OCI-LY7 (cell line): Measurements from ENCODE around the gene S1PR5. TPM values are rescaled to one million over a fixed set of nuclear protein-coding genes. Genes with fewer than 3 reads are reported as not detected.
"Not testable (repeated sequence)": the region's sequence is repeated elsewhere in the genome, so short reads cannot be mapped to it uniquely, and the experiment has no call there.

Experiments
- BruUV-seq: library from RNA; stranded (reverse); fragments of 400-500 nt; replicated peaks from 2 replicates; lab custom pipeline; 2021; lab: Mats Ljungman, UMichigan
- CTCF ChIA-PET: fragments of 300-600 bp; sonication (Branson Sonifier 250); formaldehyde crosslinking; loops from one replicate; lab custom pipeline; 2022; ENCODE audit warnings: antibody characterized with exemption; ENCODE audit not compliant: unreplicated experiment; lab: Charles Lee
- POLR2A ChIA-PET: fragments of 300-600 bp; sonication (Branson Sonifier 250); formaldehyde crosslinking; loops from one replicate; lab custom pipeline; 2022; ENCODE audit warnings: antibody characterized with exemption; lab: Charles Lee
- DNase-seq: peaks from one replicate; pipeline ENCODE4 v3.0.0-alpha.2; 2015; ENCODE audit warnings: low spot score
- H2AFZ ChIP-seq: fragments of 200-600 bp; sonication (generic), shearing (Covaris generic); 2 replicates; pipeline ENCODE4 v1.6.1; 2014; ENCODE audit warnings: mild to moderate bottlenecking, antibody characterized with exemption, low read length, moderate library complexity
- H3K27ac ChIP-seq: fragments of 200-600 bp; sonication (generic); 2 replicates; pipeline ENCODE4 v1.5.1; 2014; ENCODE audit warnings: mixed run types, low read depth, mild to moderate bottlenecking, moderate library complexity, low read length, inconsistent platforms; ENCODE audit not compliant: poor library complexity, severe bottlenecking
- H3K36me3 ChIP-seq: fragments of 200-600 bp; sonication (generic); 2 replicates; pipeline ENCODE4 v1.6.1; 2014; ENCODE audit warnings: mild to moderate bottlenecking, antibody characterized with exemption, low read length, moderate library complexity, mixed read lengths; ENCODE audit not compliant: insufficient read depth
- H3K4me1 ChIP-seq: fragments of 200-600 bp; sonication (generic); 2 replicates; pipeline ENCODE4 v1.5.1; 2014; ENCODE audit warnings: mild to moderate bottlenecking, low read length; ENCODE audit not compliant: insufficient read depth, poor library complexity, severe bottlenecking
- H3K4me2 ChIP-seq: fragments of 200-600 bp; sonication (generic); 2 replicates; pipeline ENCODE4 v1.6.1; 2014; ENCODE audit warnings: mild to moderate bottlenecking, low read length
- H3K4me3 ChIP-seq: fragments of 200-600 bp; sonication (generic); 2 replicates; pipeline ENCODE4 v1.5.1; 2014; ENCODE audit warnings: mild to moderate bottlenecking, low read depth, low read length; ENCODE audit not compliant: poor library complexity, severe bottlenecking
- H3K79me2 ChIP-seq: fragments of 200-600 bp; sonication (generic); 2 replicates; pipeline ENCODE4 v1.6.1; 2016; ENCODE audit warnings: low read depth, mild to moderate bottlenecking, low read length, moderate library complexity, mixed read lengths; ENCODE audit not compliant: insufficient read depth
- H3K9me2 ChIP-seq: fragments of 200-600 bp; sonication (generic); 2 replicates; pipeline ENCODE4 v1.6.1; 2016; ENCODE audit warnings: mild to moderate bottlenecking, low read length, mixed read lengths; ENCODE audit not compliant: insufficient read depth
- H3K9me3 ChIP-seq: fragments of 200-600 bp; sonication (generic); 2 replicates; pipeline ENCODE4 v1.6.1; 2014; ENCODE audit warnings: mild to moderate bottlenecking, mixed run types, low read length, mixed read lengths
- H4K20me1 ChIP-seq: fragments of 200-600 bp; sonication (generic); 2 replicates; pipeline ENCODE4 v1.6.1; 2014; ENCODE audit warnings: mild to moderate bottlenecking, antibody characterized with exemption, low read length, moderate library complexity, mixed read lengths; ENCODE audit not compliant: insufficient read depth
- EZH2phosphoT487 ChIP-seq: fragments of 200-600 bp; sonication (generic); IDR thresholded peaks from 2 replicates; pipeline ENCODE4 v1.6.1; 2018; ENCODE audit warnings: low read depth, borderline replicate concordance, mild to moderate bottlenecking, mixed run types, antibody characterized with exemption, low read length, moderate library complexity, mixed read lengths
- intact Hi-C: fragments of 100-400 bp; cut with micrococcal nuclease; formaldehyde crosslinking; loops from one replicate; pipeline ENCODE4 v1.10.0; 2022; ENCODE audit not compliant: unreplicated experiment
- total RNA-seq, 2 experiments: library from RNA; depleted of rRNA in 1 of 2; stranded (reverse); fragments of >200 nt in 1 of 2; shearing (Covaris generic) in 1 of 2; gene quantifications; 2 replicates each; pipeline ENCODE4 v1.2.3, GENCODE V29; 2014 to 2022
- TF ChIP-seq, protein P1 (sequence below): fragments of 200-600 bp; sonication (generic); conservative IDR thresholded peaks from 2 replicates; pipeline ENCODE4 v1.5.1; 2014; ENCODE audit warnings: mild to moderate bottlenecking, antibody characterized with exemption, low read length, moderate library complexity, mixed read lengths

S1PR5 gene
- total RNA-seq, 2 experiments from 2014 or later = not detected

DNA sequence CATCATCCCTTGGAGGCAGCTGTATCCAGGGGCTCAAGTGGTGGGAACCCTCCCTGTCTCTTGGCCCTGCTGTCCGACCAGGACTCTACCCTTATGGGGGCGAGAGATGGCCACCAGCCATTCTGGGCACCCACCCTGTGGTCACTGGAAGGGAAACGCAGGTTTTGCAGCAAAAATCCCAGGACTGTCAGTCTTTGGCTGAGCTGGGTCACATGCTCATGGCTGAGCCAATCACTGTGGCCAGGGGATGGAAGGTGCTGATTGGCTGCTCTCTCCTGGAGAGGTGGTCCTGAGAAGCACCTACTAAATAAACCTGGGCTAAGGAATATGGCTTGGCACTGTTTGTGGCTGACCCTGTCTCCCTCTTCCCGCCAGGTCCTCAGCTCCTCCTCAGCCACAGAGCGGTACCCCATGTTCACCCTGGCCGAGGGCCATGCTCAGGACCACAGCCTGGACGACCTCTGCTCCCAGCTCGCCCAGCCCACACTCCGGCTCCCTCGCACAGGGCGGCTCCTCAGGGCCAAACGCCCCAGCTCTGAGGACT, 35.3 kb upstream of the S1PR5 start:
- ChIA-PET CTCF (no interaction called here), POLR2A (interaction anchor here (0.6 to 1.0 kb wide), 4 partner anchors 14 to 149 kb away, joined by 3 to 4 read pairs (median 3); partner anchors contain the start of gene QTRT1)
- TF ChIP-seq, protein P1, sequence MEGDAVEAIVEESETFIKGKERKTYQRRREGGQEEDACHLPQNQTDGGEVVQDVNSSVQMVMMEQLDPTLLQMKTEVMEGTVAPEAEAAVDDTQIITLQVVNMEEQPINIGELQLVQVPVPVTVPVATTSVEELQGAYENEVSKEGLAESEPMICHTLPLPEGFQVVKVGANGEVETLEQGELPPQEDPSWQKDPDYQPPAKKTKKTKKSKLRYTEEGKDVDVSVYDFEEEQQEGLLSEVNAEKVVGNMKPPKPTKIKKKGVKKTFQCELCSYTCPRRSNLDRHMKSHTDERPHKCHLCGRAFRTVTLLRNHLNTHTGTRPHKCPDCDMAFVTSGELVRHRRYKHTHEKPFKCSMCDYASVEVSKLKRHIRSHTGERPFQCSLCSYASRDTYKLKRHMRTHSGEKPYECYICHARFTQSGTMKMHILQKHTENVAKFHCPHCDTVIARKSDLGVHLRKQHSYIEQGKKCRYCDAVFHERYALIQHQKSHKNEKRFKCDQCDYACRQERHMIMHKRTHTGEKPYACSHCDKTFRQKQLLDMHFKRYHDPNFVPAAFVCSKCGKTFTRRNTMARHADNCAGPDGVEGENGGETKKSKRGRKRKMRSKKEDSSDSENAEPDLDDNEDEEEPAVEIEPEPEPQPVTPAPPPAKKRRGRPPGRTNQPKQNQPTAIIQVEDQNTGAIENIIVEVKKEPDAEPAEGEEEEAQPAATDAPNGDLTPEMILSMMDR = no peak
- no peak for TF ChIP-seq EZH2phosphoT487
- peaks cover 89% of the 10 kb centered on the region for H3K36me3 ChIP-seq
- no peaks in the 10 kb centered on the region for H3K9me2 ChIP-seq
- peak overlapping the region; percentile 67 for H3K4me2 ChIP-seq
- no peaks in the 10 kb centered on the region for H4K20me1 ChIP-seq
- H3K4me3 ChIP-seq = no peak overlapping the region
- BruUV-seq = no TSS peak
- peak; percentile 65 for DNase-seq
- H3K4me1 ChIP-seq = peaks cover 38% of the 10 kb centered on the region
- no peaks in the 10 kb centered on the region; the same call in 1 of the 2 replicates for H3K79me2 ChIP-seq
- no peak overlapping the region for H2AFZ ChIP-seq
- H3K9me3 ChIP-seq = no peaks in the 10 kb centered on the region
- peak overlapping the region; percentile 88 for H3K27ac ChIP-seq
- intact Hi-C loops = no loop called here

DNA sequence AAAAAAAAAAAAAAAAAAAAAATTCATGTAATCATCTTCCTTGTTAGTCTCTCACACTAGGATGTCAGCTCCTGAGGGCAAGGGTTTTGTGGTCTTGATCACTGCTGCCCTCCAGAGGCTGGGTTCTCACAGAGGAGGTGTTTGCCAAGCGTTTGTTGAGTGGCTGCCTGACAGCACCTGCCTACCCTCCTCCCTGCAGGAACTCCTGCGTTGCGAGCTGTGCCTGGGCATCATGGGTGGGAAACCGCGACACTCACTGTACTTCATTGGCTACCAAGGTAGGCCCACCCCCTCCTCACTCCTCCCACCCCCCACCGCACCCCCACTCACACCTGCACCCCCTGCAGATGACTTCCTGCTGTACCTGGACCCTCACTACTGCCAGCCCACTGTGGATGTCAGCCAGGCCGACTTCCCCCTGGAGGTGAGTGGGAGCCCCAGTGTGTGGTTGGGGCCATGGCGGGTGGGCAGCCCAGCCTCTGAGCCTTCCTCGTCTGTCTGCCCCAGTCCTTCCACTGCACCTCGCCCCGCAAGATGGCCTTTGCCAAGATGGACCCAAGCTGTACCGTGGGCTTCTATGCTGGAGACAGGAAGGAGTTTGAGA, 34.6 kb upstream of the S1PR5 start:
- DNase-seq = peak; percentile 54
- CTCF ChIA-PET = no interaction called here
- Histone ChIP-seq H3K9me2 (no peaks in the 10 kb centered on the region), H3K4me2 (no peak overlapping the region), H3K79me2 (no peaks in the 10 kb centered on the region; the same call in 1 of the 2 replicates), H3K27ac (peak overlapping the region; percentile 88), H2AFZ (no peak overlapping the region), H3K36me3 (peaks cover 89% of the 10 kb centered on the region), H3K4me1 (peaks cover 38% of the 10 kb centered on the region), H3K9me3 (no peaks in the 10 kb centered on the region), H4K20me1 (no peaks in the 10 kb centered on the region), H3K4me3 (no peak overlapping the region)
- POLR2A ChIA-PET = interaction anchor here (0.8 kb wide), 1 partner anchor 15 kb away, joined by 4 read pairs; no protein-coding TSS in a partner anchor
- BruUV-seq = no TSS peak
- intact Hi-C loops = no loop called here
- no peak for TF ChIP-seq EZH2phosphoT487
- TF ChIP-seq, protein P1 = peak; percentile 58

GRCh38 chr19:10551006-10551405, 33.8 kb upstream of the S1PR5 start:
- H4K20me1 ChIP-seq, H3K27ac ChIP-seq, H3K4me3 ChIP-seq, DNase-seq, H3K4me2 ChIP-seq, H3K9me2 ChIP-seq, BruUV-seq, H3K79me2 ChIP-seq, CTCF ChIA-PET, H2AFZ ChIP-seq, intact Hi-C loops, H3K9me3 ChIP-seq: not testable (repeated sequence)
- Histone ChIP-seq H3K36me3 (peaks cover 83% of the 10 kb centered on the region), H3K4me1 (peaks cover 38% of the 10 kb centered on the region)
- POLR2A ChIA-PET = interaction anchor here (0.9 kb wide), 1 partner anchor 14 kb away, joined by 3 read pairs; no protein-coding TSS in a partner anchor
